CD1c-positive myeloid dendritic cell (primary cell): Measurements from ENCODE around the gene P2RY12.

Source experiments
- DNase-seq: peaks from one replicate; pipeline ENCODE4 v3.0.0-alpha.2; 2016; ENCODE audit errors: extremely low spot score

The P2RY12 gene

GRCh38 chr3:151384741-151385174 lies at the start of gene P2RY12:
Gene P2RY12 (minus strand): TSS chr3:151384753. CDS start chr3:151338845, 45,908 bp downstream.
- peak; percentile 86 for DNase-seq

- no peak for DNase-seq
These were observed 48.2 kb upstream of the P2RY12 start for GRCh38 chr3:151432616-151433372.

DNA sequence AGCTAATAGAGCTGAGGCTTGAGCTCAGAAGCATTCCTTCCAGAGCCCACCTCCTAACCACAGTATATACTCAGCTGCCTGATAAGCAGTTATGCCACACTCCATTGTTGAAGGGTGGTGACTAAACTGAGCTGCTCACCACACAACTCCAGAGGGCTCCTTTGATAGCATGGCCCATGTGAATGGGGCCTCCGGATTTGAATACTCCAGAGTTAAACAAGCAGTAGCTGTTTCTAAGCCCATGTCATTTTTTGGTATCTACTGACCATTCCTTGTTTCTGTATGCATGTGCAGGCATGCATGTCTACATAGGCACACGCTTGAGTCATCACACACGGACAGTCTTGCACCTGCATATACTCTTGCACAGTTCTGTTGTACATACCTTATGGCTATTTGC lies 47.4 kb upstream of the P2RY12 start:
- DNase-seq: no peak

DNA sequence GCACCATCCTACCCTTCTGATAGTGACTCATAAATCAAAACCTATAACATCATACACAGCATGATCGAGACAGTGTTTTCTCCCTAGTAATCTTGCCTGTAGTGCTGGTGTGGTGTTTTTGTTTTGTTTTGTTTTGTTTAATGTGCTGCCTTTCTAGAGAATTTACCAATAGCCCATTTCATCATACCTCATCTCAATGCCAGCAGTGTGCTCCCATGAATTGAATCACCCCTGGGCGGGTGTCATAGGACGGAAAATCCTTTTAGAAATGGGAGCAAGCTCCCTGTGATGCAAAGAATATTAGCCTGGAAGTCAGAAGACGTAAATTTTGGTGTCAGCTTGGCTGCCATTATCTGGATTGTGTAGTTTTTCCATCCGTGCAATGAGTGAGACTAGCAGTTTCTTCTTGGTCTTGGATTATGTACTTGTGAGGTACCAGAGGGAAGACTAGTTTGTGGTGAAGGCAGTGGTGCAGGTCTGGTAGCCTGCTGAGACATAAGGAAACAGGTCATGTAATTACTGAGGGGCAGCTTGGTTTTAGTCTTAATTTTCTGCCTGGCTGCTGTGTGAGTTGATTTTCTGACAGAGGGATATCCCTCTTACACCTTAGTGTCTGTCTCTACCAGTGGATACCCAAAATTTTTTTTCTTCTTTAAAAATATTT lies 46.4 kb upstream of the P2RY12 start:
- no peak for DNase-seq

DNA sequence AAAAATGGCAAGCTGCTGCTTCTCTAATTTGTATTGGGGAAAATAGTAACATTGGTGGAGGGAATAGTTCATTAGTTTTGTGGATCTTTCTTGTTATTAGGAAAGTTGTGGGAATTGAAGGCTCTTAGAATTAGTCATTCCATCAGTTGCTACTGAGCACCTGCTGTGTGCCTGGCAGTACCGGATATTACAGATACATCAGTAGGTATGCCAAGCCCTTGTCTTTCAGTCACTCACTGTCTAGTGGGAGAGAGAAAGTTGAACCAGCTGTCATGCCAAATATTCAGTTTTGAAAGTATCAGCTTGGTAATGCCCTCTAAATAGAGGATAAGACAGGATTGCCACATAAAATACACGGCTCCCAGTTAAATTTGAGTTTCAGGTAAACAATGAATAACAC lies 43.8 kb upstream of the P2RY12 start:
- no peak for DNase-seq

DNA sequence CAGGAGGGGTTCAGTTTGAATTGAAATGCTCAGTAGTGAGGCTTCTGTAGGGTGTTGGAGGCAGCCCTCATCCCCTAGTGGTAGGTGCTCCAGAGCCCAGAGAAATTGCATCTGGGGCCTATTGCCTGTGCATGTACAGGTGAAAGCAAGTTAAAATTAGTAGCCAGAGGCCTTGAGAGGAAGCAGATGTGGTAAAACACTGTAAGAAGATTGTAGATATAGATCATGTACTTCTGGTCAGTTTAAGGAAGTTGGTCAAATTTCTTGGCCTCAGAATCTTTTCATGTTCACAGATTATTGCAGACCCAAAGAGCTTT lies 41.7 kb upstream of the P2RY12 start:
- no peak for DNase-seq

- DNase-seq: no peak
These were observed 41.2 kb upstream of the P2RY12 start for GRCh38 chr3:151425627-151426340.

DNA sequence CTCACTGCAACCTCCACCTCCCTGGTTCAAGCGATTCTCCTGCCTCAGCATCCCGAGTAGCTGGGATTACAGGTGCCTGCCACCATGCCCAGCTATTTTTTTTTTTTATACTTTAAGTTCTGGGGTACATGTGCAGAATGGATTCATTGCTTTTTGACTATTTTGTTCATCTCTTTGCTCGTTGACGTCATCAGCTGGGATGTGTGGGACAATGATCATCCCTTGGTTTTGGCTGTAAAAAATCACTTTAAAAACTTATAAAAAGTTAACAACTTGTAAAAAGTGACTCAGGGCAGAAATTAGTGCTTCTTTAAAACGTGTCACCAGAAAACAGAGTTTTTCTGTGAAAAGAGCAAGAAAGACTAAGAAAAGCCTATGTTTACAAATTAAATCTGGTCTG lies 38.5 kb upstream of the P2RY12 start:
- DNase-seq: no peak

DNA sequence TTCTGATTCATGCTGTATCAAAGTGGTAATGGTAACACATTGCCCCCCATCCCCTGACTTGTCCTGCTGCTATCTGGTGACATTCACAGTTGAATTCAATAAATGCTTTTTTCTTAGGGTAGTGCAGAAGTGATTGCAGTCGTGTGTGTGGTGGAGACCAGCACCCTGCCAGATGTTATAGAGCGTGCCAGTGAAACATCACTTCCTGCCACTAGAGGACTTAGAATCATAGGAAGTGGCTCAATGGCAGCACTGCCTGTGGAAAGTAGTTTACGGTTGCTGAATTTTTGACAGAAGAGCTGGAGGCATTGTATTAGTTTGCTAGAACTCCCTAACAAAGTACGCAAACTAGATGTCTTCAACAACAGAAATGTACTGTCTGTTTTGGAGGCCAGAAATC lies 37.4 kb upstream of the P2RY12 start:
- no peak for DNase-seq

DNA sequence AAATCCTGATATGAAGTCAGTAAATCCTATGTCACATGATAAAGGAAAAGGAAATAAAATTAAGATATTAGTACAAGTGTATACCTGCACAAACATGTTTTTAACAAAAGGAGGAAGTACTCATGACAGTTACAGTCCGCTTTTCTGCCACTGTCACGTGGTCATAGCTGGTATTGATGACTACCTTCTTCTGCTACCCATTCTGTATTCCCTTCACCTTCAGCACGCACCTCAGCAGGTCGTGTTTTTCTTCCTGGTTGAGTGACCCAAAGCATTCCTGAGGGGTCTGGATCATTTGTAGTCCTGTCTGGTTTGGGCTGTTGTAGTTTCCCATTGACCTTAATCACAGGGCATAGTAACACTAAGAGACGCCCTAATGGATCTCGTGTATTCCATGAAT lies 35.3 kb upstream of the P2RY12 start:
- no peak for DNase-seq

GRCh38 chr3:151415289-151415688 lies 30.7 kb upstream of the P2RY12 start:
- DNase-seq: no peak

DNA sequence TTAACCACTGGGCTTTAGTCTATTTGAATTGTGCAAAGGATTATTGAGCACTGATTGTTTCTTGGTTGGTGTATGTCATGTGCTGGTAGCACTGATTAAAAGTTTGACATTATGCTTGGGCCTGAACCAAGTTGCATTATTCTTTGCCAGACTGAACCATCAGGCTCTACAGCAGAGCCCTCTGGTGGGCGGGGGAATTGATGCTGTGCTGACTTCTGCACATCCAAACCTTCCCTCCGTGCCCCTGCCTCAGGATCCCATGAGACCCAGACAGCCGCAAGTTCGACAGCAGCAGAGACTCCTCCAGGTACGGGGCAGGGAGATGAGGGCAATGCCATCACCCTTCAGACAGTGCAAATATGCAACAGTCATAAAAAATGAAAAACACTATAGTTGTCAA lies 28.4 kb upstream of the P2RY12 start:
- DNase-seq: no peak

DNA sequence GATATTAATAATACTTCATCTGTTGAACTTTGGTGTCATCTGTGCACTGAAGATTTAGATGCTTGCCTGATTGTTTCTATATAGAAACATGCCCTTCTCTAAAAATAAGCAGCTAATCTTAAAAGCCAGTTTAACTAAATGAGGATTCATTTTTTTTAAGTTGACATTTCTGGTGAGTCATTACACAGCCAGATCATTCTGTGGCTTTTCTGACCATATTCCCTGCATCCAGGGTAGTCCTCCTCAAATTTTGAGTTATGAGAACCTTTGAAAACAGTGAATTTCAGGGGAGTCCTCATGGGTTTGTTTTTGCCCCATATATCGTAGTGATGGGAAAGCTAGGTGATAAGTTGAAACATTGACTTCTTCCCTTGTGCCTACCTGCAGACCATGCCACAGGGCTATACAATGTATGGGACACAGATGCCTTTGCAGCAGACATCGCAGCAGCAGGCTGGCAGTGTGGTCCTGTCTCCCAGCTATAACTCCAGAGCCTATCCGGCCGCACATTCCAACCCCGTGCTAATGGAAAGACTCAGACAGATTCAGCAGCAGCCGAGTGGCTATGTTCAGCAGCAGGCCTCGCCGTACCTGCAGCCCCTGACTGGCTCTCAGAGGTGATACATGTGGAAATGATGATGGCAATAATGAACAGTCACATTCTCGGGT lies 26.5 kb upstream of the P2RY12 start:
- no peak for DNase-seq

DNA sequence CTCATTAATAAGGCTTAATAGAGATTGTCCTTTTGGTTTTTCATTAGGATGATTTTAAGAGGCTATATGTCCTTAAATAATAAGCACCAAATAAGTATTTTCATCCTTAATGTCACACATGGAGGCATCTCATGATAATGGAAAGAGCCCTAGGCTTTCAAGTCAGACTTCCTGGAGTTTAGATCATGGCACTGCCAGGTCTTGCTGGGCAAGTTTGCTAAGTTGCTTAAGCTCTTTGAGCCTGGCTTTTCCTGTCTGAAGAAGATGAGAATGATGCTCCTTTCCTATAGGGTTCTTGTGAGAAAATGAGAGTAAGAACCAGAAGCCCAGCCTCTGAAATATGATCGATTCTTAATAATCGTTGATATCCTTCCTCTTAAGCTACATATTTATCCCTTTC lies 23.4 kb upstream of the P2RY12 start:
- DNase-seq: no peak

DNA sequence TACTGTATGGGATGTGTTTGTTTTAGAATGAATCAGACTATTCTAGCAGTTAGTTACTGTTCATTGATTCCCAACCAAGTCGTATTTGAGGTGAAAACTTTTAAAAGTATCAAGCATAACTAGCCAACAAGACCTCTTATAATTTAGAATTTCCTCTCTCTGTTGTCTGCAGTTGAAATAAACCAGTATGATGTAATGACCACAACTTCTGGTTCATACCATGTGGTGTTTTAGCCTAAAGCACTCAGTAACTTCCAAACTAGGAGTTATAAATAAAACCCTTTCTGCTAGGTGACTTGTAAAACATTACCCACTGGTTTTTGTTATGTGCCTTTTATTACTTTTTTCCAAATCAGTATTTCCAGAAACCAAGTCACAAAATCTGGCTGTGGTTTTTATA lies 19.8 kb upstream of the P2RY12 start:
- no peak for DNase-seq

- no peak for DNase-seq
These were observed 18.7 kb upstream of the P2RY12 start for GRCh38 chr3:151403246-151403645.

DNA sequence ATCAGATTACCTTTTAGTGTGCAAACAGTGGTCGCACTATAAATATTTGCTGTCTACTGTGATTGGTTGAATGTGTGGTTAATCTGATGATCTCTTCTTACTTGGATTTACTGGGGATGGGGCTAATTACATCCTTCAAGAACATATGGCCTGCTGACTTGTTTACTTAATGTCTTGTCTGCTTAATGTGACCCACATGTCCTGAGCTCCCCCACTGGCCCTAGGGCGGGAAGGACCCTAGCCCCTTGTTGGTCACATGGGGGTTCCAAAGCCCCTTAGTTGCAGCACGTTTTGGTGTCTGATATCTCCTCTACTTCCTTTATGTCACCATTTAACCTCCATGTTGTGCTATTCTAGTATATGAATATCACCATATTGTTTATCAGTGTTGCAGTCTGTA lies 17.8 kb upstream of the P2RY12 start:
- DNase-seq: no peak

- DNase-seq: no peak
These were observed 15.8 kb upstream of the P2RY12 start for GRCh38 chr3:151400341-151400740.

DNA sequence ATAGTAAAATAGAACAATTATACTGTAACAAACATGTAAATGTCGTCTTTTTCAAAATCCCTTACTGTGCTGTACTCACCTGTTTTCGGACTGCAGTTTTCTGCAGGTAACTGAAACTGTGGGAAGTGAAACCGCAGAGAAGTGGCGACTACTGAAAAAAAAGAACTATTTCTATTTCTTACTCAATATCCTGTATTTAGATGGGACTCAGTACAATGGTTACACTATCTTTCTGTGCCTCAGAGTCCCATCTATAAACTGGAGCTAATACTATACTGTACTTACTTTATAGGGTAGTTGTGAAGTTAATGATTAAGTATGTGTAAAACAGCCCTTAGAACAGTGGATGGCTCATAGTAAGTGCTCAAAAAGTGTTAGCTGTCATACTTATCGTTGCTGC lies 14.3 kb upstream of the P2RY12 start:
- DNase-seq: no peak

DNA sequence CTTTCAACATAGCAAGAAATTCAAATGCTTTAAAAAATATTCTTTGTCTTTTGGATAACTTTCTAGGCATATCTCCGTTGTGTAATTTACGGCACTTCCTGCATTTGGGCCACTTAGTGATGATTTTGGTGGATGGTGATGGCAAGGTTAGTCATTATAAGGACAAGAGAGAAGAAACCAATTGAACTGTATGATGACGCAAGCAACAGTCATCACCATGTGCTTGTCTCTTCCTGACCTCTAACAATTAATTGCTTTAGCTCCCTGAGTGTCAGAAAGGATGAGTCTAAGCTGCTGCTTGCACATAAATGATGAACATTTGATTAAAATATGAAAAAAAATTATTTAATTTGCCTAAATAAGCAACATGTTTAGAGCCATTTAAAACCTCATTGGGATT lies 11.3 kb upstream of the P2RY12 start:
- peak; percentile 42 for DNase-seq

- DNase-seq: no peak
These were observed 10.1 kb upstream of the P2RY12 start for GRCh38 chr3:151394611-151395010.

DNA sequence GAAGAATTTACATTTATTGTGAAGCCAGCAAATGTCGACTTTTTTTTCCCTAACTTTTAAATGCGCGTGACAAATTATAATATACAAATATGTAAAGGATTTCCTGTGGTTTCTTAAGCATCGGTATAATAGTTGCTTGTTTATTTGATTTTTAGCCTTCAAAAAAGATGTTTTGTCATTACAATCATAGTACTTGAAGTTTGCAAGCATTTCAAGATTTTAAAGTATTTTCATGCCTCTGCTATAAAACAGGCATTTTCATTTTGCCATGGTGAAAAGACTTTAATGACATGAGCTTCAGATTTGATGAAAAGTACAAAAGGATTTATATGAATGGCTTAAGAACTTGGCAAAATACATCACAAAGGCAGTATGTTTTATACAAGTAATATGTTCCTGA lies 9.4 kb upstream of the P2RY12 start:
- DNase-seq: no peak
